Measurements from ENCODE around the gene PAX5.

GRCh38 chr9:36930941-36931340 lies 103.1 kb downstream of the PAX5 start:
- TF ChIP-seq CTCF (IDR thresholded peaks at IDR 0.05; ENCODE audit: low read length) (no peak), EZH2phosphoT487 (IDR thresholded peaks at IDR 0.05; ENCODE audit: low read length) (no peak), EZH2 (optimal IDR thresholded peaks at IDR 0.05; ENCODE audit: low read depth, low read length) (no peak)
